ENCODE data around the gene ERH. TPM values are rescaled to one million over a fixed set of nuclear protein-coding genes. Genes with fewer than 3 reads are reported as not detected.

The ERH gene
- total RNA-seq, 1 donor from 2014 or later = 141 TPM

GRCh38 chr14:69349091-69349777, 48.9 kb downstream of the ERH start:
- no peak overlapping the region for H3K4me3 ChIP-seq (ENCODE audit: low read depth, low read length)
- H3K27me3 ChIP-seq (ENCODE audit: control insufficient read depth, insufficient read depth, low read length) = peaks cover 2% of the 10 kb centered on the region
- no peak for TF ChIP-seq CTCF (IDR thresholded peaks at IDR 0.05; ENCODE audit: insufficient read depth, low read length, poor library complexity, severe bottlenecking)
- no peaks in the 10 kb centered on the region for H3K36me3 ChIP-seq (ENCODE audit: control insufficient read depth, insufficient read depth, low read length)
- DNase-seq (ENCODE audit: low read depth) = no peak

GRCh38 chr14:69346710-69347109, 51.4 kb downstream of the ERH start:
- Histone ChIP-seq H3K27me3 (ENCODE audit: control insufficient read depth, insufficient read depth, low read length) (peaks cover 2% of the 10 kb centered on the region), H3K36me3 (ENCODE audit: control insufficient read depth, insufficient read depth, low read length) (no peaks in the 10 kb centered on the region), H3K4me3 (ENCODE audit: low read depth, low read length) (no peak overlapping the region)
- TF ChIP-seq CTCF (IDR thresholded peaks at IDR 0.05; ENCODE audit: insufficient read depth, low read length, poor library complexity, severe bottlenecking) = peak; percentile 81
- DNase-seq (ENCODE audit: low read depth) = no peak

- no peak for TF ChIP-seq CTCF (IDR thresholded peaks at IDR 0.05; ENCODE audit: insufficient read depth, low read length, poor library complexity, severe bottlenecking)
- no peak for DNase-seq (ENCODE audit: low read depth)
- peaks cover 2% of the 10 kb centered on the region for H3K27me3 ChIP-seq (ENCODE audit: control insufficient read depth, insufficient read depth, low read length)
- no peaks in the 10 kb centered on the region for H3K36me3 ChIP-seq (ENCODE audit: control insufficient read depth, insufficient read depth, low read length)
- H3K4me3 ChIP-seq (ENCODE audit: low read depth, low read length) = no peak overlapping the region
Observed at GRCh38 chr14:69345402-69345801, 52.7 kb downstream of the ERH start.

- no peaks in the 10 kb centered on the region for H3K36me3 ChIP-seq (ENCODE audit: control insufficient read depth, insufficient read depth, low read length)
- no peak overlapping the region for H3K4me3 ChIP-seq (ENCODE audit: low read depth, low read length)
- peaks cover 2% of the 10 kb centered on the region for H3K27me3 ChIP-seq (ENCODE audit: control insufficient read depth, insufficient read depth, low read length)
- DNase-seq (ENCODE audit: low read depth) = no peak
- no peak for TF ChIP-seq CTCF (IDR thresholded peaks at IDR 0.05; ENCODE audit: insufficient read depth, low read length, poor library complexity, severe bottlenecking)
Observed at GRCh38 chr14:69344171-69344570, 53.9 kb downstream of the ERH start.

- DNase-seq (ENCODE audit: low read depth) = no peak
- H3K36me3 ChIP-seq (ENCODE audit: control insufficient read depth, insufficient read depth, low read length) = no peaks in the 10 kb centered on the region
- TF ChIP-seq CTCF (IDR thresholded peaks at IDR 0.05; ENCODE audit: insufficient read depth, low read length, poor library complexity, severe bottlenecking) = no peak
- H3K27me3 ChIP-seq (ENCODE audit: control insufficient read depth, insufficient read depth, low read length) = peaks cover 2% of the 10 kb centered on the region
- no peak overlapping the region for H3K4me3 ChIP-seq (ENCODE audit: low read depth, low read length)
Observed at GRCh38 chr14:69342928-69343525, 55.1 kb downstream of the ERH start.

- no peak overlapping the region for H3K4me3 ChIP-seq (ENCODE audit: low read depth, low read length)
- DNase-seq (ENCODE audit: low read depth) = no peak
- no peaks in the 10 kb centered on the region for H3K27me3 ChIP-seq (ENCODE audit: control insufficient read depth, insufficient read depth, low read length)
- no peak for TF ChIP-seq CTCF (IDR thresholded peaks at IDR 0.05; ENCODE audit: insufficient read depth, low read length, poor library complexity, severe bottlenecking)
- H3K36me3 ChIP-seq (ENCODE audit: control insufficient read depth, insufficient read depth, low read length) = no peaks in the 10 kb centered on the region
Observed at GRCh38 chr14:69339426-69339825, 58.7 kb downstream of the ERH start.
